NCI-H2196 (cell line): ENCODE measurements around the gene PRDM1.

Source experiments
- DNase-seq: peaks from one replicate; lab custom pipeline; 2025; ENCODE audit not compliant: unreplicated experiment; lab: John Stamatoyannopoulos, UW

The PRDM1 gene

GRCh38 chr6:106114492-106114891 is 28.4 kb downstream of the PRDM1 start:
- DNase-seq, result no peak

- DNase-seq, result no peak
These were observed 29.1 kb downstream of the PRDM1 start for GRCh38 chr6:106115286-106115685.

GRCh38 chr6:106116125-106116832 is 30.1 kb downstream of the PRDM1 start:
- no peak for DNase-seq

- no peak for DNase-seq
These were observed 31.4 kb downstream of the PRDM1 start for GRCh38 chr6:106117579-106117978.

- DNase-seq, result no peak
These were observed 32.8 kb downstream of the PRDM1 start for GRCh38 chr6:106118835-106119431.

- no peak for DNase-seq
These were observed 33.4 kb downstream of the PRDM1 start for GRCh38 chr6:106119546-106119945.

GRCh38 chr6:106120006-106120405 is 33.9 kb downstream of the PRDM1 start:
- DNase-seq, result no peak

GRCh38 chr6:106120406-106120805 is 34.3 kb downstream of the PRDM1 start:
- DNase-seq, result no peak

GRCh38 chr6:106122306-106122918 is 36.3 kb downstream of the PRDM1 start:
- DNase-seq, result no peak

GRCh38 chr6:106122938-106123656 is 37.0 kb downstream of the PRDM1 start:
- DNase-seq, result no peak

GRCh38 chr6:106124015-106124414 is 37.9 kb downstream of the PRDM1 start:
- DNase-seq, result no peak

- DNase-seq, result no peak
These were observed 38.6 kb downstream of the PRDM1 start for GRCh38 chr6:106124437-106125430.

- no peak for DNase-seq
These were observed 39.8 kb downstream of the PRDM1 start for GRCh38 chr6:106125925-106126435.

GRCh38 chr6:106126482-106126881 is 40.3 kb downstream of the PRDM1 start:
- DNase-seq, result no peak

GRCh38 chr6:106128981-106129781 is 43.0 kb downstream of the PRDM1 start:
- no peak for DNase-seq

- no peak for DNase-seq
These were observed 46.1 kb downstream of the PRDM1 start for GRCh38 chr6:106132153-106132698.

- no peak for DNase-seq
These were observed 46.9 kb downstream of the PRDM1 start for GRCh38 chr6:106133040-106133439.

GRCh38 chr6:106134087-106134770 is 48.1 kb downstream of the PRDM1 start:
- no peak for DNase-seq
